ENCODE data around the gene OSBPL1A. TPM values are rescaled to one million over a fixed set of nuclear protein-coding genes. Genes with fewer than 3 reads are reported as not detected.

OSBPL1A gene
- 9.9 to 16.1 TPM (median 12.1 TPM) in 5 replicates for total RNA-seq (2022; extraction: Qiagen RNA extraction; ENCODE audit: low read depth)

GRCh38 chr18:24397694-24398368 is at the start of gene OSBPL1A:
TSS of gene OSBPL1A (minus strand) at chr18:24397824. CDS start at chr18:24377533, 20,291 bp downstream.

GRCh38 chr18:24426398-24427294 is 29.0 kb upstream of the OSBPL1A start, which contains the start of gene IMPACT:
TSS of gene IMPACT (plus strand) at chr18:24426670. CDS start at chr18:24426757, 87 bp downstream.

GRCh38 chr18:24138789-24139616 is 258.6 kb downstream of the OSBPL1A start, which contains the start of gene CABYR:
TSS of gene CABYR (plus strand) at chr18:24139062. CDS start at chr18:24143115, 4,053 bp downstream.

Other genes with a start within 250 kb of the OSBPL1A start
- gene IMPACT, start 28.8 kb upstream of the OSBPL1A start, total RNA-seq (2022; extraction: Qiagen RNA extraction; ENCODE audit: low read depth): 10.7 to 13.9 TPM (median 13.0 TPM) in 5 replicates
- gene HRH4, start 62.8 kb upstream of the OSBPL1A start, total RNA-seq (2022; extraction: Qiagen RNA extraction; ENCODE audit: low read depth): 0.01 TPM in 1 of 5 replicates, not detected in the others